Measurements from ENCODE around the gene FOXP1.

GRCh38 chr3:71238355-71238757 is 345.2 kb downstream of the FOXP1 start:
- TF ChIP-seq CTCF (conservative IDR thresholded peaks at IDR 0.05; ENCODE audit: low read depth, low read length) (no peak), EZH2 (IDR thresholded peaks at IDR 0.05; ENCODE audit: borderline replicate concordance, low read depth, low read length, poor library complexity, severe bottlenecking) (no peak)
